ENCODE measurements around the gene STRN3. TPM values are rescaled to one million over a fixed set of nuclear protein-coding genes. Genes with fewer than 3 reads are reported as not detected.

Gene STRN3
- total RNA-seq, 1 donor from 2014 or later: 42.7 TPM

GRCh38 chr14:30849354-30849753 is 176.8 kb downstream of the STRN3 start:
- H3K36me3 Mint-ChIP-seq (ENCODE audit: low read depth, unreplicated experiment): no peaks in the 10 kb centered on the region
- no peak for DNase-seq (ENCODE audit: low spot score)
- H3K9me3 Mint-ChIP-seq (ENCODE audit: unreplicated experiment): no peaks in the 10 kb centered on the region
- no peak overlapping the region for H3K27ac Mint-ChIP-seq (ENCODE audit: unreplicated experiment)
- TF ChIP-seq CTCF (IDR thresholded peaks at IDR 0.05; ENCODE audit: unreplicated experiment): no peak
- H3K27me3 Mint-ChIP-seq (ENCODE audit: unreplicated experiment): peaks cover 4% of the 10 kb centered on the region
- no peak overlapping the region for H3K4me3 Mint-ChIP-seq (ENCODE audit: unreplicated experiment)
- H3K4me1 Mint-ChIP-seq (ENCODE audit: unreplicated experiment): no peaks in the 10 kb centered on the region

- Mint-ChIP-seq H3K27me3 (ENCODE audit: unreplicated experiment) (peaks cover 4% of the 10 kb centered on the region), H3K27ac (ENCODE audit: unreplicated experiment) (no peak overlapping the region), H3K9me3 (ENCODE audit: unreplicated experiment) (no peaks in the 10 kb centered on the region), H3K4me1 (ENCODE audit: unreplicated experiment) (no peaks in the 10 kb centered on the region), H3K36me3 (ENCODE audit: low read depth, unreplicated experiment) (no peaks in the 10 kb centered on the region), H3K4me3 (ENCODE audit: unreplicated experiment) (no peak overlapping the region)
- no peak for DNase-seq (ENCODE audit: low spot score)
- no peak for TF ChIP-seq CTCF (IDR thresholded peaks at IDR 0.05; ENCODE audit: unreplicated experiment)
Observed at GRCh38 chr14:30848449-30849240, 177.5 kb downstream of the STRN3 start.

Small RNAs within 50 kb of the gene (microRNA-seq; reads per million reads assigned to microRNA genes)
- gene MIR624 (ENCODE audit: unreplicated experiment): 25.7 reads per million, percentile 70 among the genes with 10 or more reads in this experiment

Other genes starting within 250 kb of the STRN3 start
- 3.7 TPM for gene COCH, start 151.8 kb downstream of the STRN3 start, total RNA-seq (ENCODE audit: unreplicated experiment)
- gene AP4S1, start 730 bp downstream of the STRN3 start, total RNA-seq (ENCODE audit: unreplicated experiment): 9.2 TPM
- gene HECTD1, start 181.4 kb upstream of the STRN3 start, total RNA-seq (ENCODE audit: unreplicated experiment): 222 TPM